Activated T-cell treated with anti-CD3 and anti-CD28 coated beads, Interleukin-2, amount 50 U/mL, for 72 hours (primary cell): ENCODE results near the gene PSMB11. TPM values are rescaled to one million over a fixed set of nuclear protein-coding genes. Genes with fewer than 3 reads are reported as not detected.

Experiments used
- ATAC-seq, 2 donors: fragments of 150-1000 bp; cut with Tn5 transposase; replicated peaks in 1 of 2; 2 replicates each; pipeline ENCODE4 v1.10.0; 2021; ENCODE audit warnings: moderate library complexity in 2 of 2, mild to moderate bottlenecking in 1 of 2
- DNase-seq, 2 donors: peaks; one replicate each; pipeline ENCODE4 v3.0.0; 2021 to 2022; ENCODE audit warnings: mixed read lengths in 1 of 2
- H3K27ac Mint-ChIP-seq: one replicate; pipeline ENCODE4 v1.8.0; 2022; ENCODE audit warnings: mild to moderate bottlenecking, moderate library complexity, mixed read lengths
- H3K27me3 Mint-ChIP-seq: one replicate; pipeline ENCODE4 v1.8.0; 2022; ENCODE audit warnings: low read depth, mixed read lengths
- H3K36me3 Mint-ChIP-seq, 2 donors: one replicate each; pipeline ENCODE4 v1.8.0; 2022; ENCODE audit warnings: mixed read lengths in 2 of 2, mild to moderate bottlenecking in 1 of 2; ENCODE audit not compliant: insufficient read depth in 2 of 2
- H3K4me1 Mint-ChIP-seq: one replicate; pipeline ENCODE4 v1.8.0; 2022; ENCODE audit warnings: low read depth, mixed read lengths
- H3K4me3 Mint-ChIP-seq, 2 donors: one replicate each; pipeline ENCODE4 v1.8.0; 2022; ENCODE audit warnings: mild to moderate bottlenecking in 2 of 2, mixed read lengths in 2 of 2, moderate library complexity in 2 of 2
- H3K9me3 Mint-ChIP-seq, 2 donors: one replicate each; pipeline ENCODE4 v1.8.0; 2022; ENCODE audit warnings: mixed read lengths in 2 of 2
- total RNA-seq, 2 donors: library from RNA; stranded (reverse); gene quantifications; one replicate each; pipeline ENCODE4 v1.2.3, GENCODE V29; 2022

Gene PSMB11
- total RNA-seq, 2 donors from 2014 or later = not detected

GRCh38 chr14:23040100-23040499 lies 1.9 kb upstream of the PSMB11 start:
- H3K4me1 Mint-ChIP-seq = peaks cover 9% of the 10 kb centered on the region
- H3K36me3 Mint-ChIP-seq = no peaks in the 10 kb centered on the region
- H3K27me3 Mint-ChIP-seq = no peaks in the 10 kb centered on the region
- no peak for DNase-seq
- H3K4me3 Mint-ChIP-seq = no peak overlapping the region
- no peak overlapping the region for H3K27ac Mint-ChIP-seq
- no peak for ATAC-seq
- peaks cover 0 to 2% of the 10 kb centered on the region in 2 donors for H3K9me3 Mint-ChIP-seq

- no peaks in the 10 kb centered on the region for H3K36me3 Mint-ChIP-seq
- H3K27ac Mint-ChIP-seq = no peak overlapping the region
- no peaks in the 10 kb centered on the region for H3K27me3 Mint-ChIP-seq
- H3K4me3 Mint-ChIP-seq = no peak overlapping the region
- no peaks in the 10 kb centered on the region for H3K4me1 Mint-ChIP-seq
- ATAC-seq (no peak), DNase-seq (no peak)
- H3K9me3 Mint-ChIP-seq = no peaks in the 10 kb centered on the region
These were observed 283 bp upstream of the PSMB11 start for GRCh38 chr14:23041729-23042128.

- H3K27me3 Mint-ChIP-seq = no peaks in the 10 kb centered on the region
- ATAC-seq (no peak), DNase-seq (no peak)
- no peak overlapping the region for H3K4me3 Mint-ChIP-seq
- peaks cover 0 to 1% of the 10 kb centered on the region in 2 donors for H3K36me3 Mint-ChIP-seq
- H3K27ac Mint-ChIP-seq = no peak overlapping the region
- H3K4me1 Mint-ChIP-seq = no peaks in the 10 kb centered on the region
- H3K9me3 Mint-ChIP-seq = no peaks in the 10 kb centered on the region
These were observed 1.1 kb downstream of the PSMB11 start for GRCh38 chr14:23043145-23043544.

GRCh38 chr14:23043754-23044153 lies 1.7 kb downstream of the PSMB11 start:
- no peaks in the 10 kb centered on the region for H3K9me3 Mint-ChIP-seq
- no peaks in the 10 kb centered on the region for H3K27me3 Mint-ChIP-seq
- no peak overlapping the region for H3K27ac Mint-ChIP-seq
- no peak for ATAC-seq
- H3K4me1 Mint-ChIP-seq = no peaks in the 10 kb centered on the region
- H3K36me3 Mint-ChIP-seq = peaks cover 0 to 1% of the 10 kb centered on the region in 2 donors
- no peak for DNase-seq
- no peak overlapping the region for H3K4me3 Mint-ChIP-seq

- H3K27ac Mint-ChIP-seq = no peak overlapping the region
- DNase-seq (no peak), ATAC-seq (no peak)
- H3K4me3 Mint-ChIP-seq = no peak overlapping the region
- H3K9me3 Mint-ChIP-seq = no peaks in the 10 kb centered on the region
- H3K36me3 Mint-ChIP-seq = peaks cover 0 to 1% of the 10 kb centered on the region in 2 donors
- no peaks in the 10 kb centered on the region for H3K4me1 Mint-ChIP-seq
- H3K27me3 Mint-ChIP-seq = no peaks in the 10 kb centered on the region
These were observed 2.8 kb downstream of the PSMB11 start for GRCh38 chr14:23044840-23045239.

GRCh38 chr14:23045419-23046357 lies 3.7 kb downstream of the PSMB11 start:
- Mint-ChIP-seq H3K4me3 (no peak overlapping the region), H3K36me3 (peaks cover 0 to 1% of the 10 kb centered on the region in 2 donors), H3K27me3 (no peaks in the 10 kb centered on the region), H3K27ac (no peak overlapping the region), H3K4me1 (no peaks in the 10 kb centered on the region), H3K9me3 (no peaks in the 10 kb centered on the region)
- ATAC-seq = no peak
- no peak for DNase-seq

- H3K4me1 Mint-ChIP-seq = no peaks in the 10 kb centered on the region
- ATAC-seq (no peak), DNase-seq (no peak)
- no peak overlapping the region for H3K4me3 Mint-ChIP-seq
- H3K36me3 Mint-ChIP-seq = peaks cover 0 to 1% of the 10 kb centered on the region in 2 donors
- no peaks in the 10 kb centered on the region for H3K9me3 Mint-ChIP-seq
- no peak overlapping the region for H3K27ac Mint-ChIP-seq
- no peaks in the 10 kb centered on the region for H3K27me3 Mint-ChIP-seq
These were observed 5.1 kb downstream of the PSMB11 start for GRCh38 chr14:23047034-23047634.

GRCh38 chr14:23047751-23048693 lies 6.0 kb downstream of the PSMB11 start:
- Mint-ChIP-seq H3K4me3 (no peak overlapping the region), H3K9me3 (no peaks in the 10 kb centered on the region), H3K4me1 (no peaks in the 10 kb centered on the region), H3K27me3 (no peaks in the 10 kb centered on the region), H3K27ac (no peak overlapping the region), H3K36me3 (peaks cover 0 to 1% of the 10 kb centered on the region in 2 donors)
- no peak for ATAC-seq
- no peak for DNase-seq

GRCh38 chr14:23049011-23049410 lies 7.0 kb downstream of the PSMB11 start:
- DNase-seq = no peak
- no peak for ATAC-seq
- no peaks in the 10 kb centered on the region for H3K4me1 Mint-ChIP-seq
- H3K4me3 Mint-ChIP-seq = no peak overlapping the region
- H3K27ac Mint-ChIP-seq = no peak overlapping the region
- no peaks in the 10 kb centered on the region for H3K27me3 Mint-ChIP-seq
- H3K9me3 Mint-ChIP-seq = no peaks in the 10 kb centered on the region
- H3K36me3 Mint-ChIP-seq = peaks cover 0 to 1% of the 10 kb centered on the region in 2 donors

GRCh38 chr14:23051141-23052057 lies 9.4 kb downstream of the PSMB11 start:
- peaks cover 7% of the 10 kb centered on the region for H3K4me1 Mint-ChIP-seq
- H3K9me3 Mint-ChIP-seq = no peaks in the 10 kb centered on the region
- no peak overlapping the region for H3K4me3 Mint-ChIP-seq
- peaks cover 0 to 1% of the 10 kb centered on the region in 2 donors for H3K36me3 Mint-ChIP-seq
- DNase-seq (no peak), ATAC-seq (no peak)
- H3K27me3 Mint-ChIP-seq = peaks cover 4% of the 10 kb centered on the region
- H3K27ac Mint-ChIP-seq = no peak overlapping the region

- Mint-ChIP-seq H3K9me3 (no peaks in the 10 kb centered on the region), H3K36me3 (peaks cover 0 to 1% of the 10 kb centered on the region in 2 donors), H3K4me1 (peaks cover 15% of the 10 kb centered on the region), H3K4me3 (no peak overlapping the region), H3K27ac (no peak overlapping the region), H3K27me3 (peaks cover 12% of the 10 kb centered on the region)
- ATAC-seq = no peak
- no peak for DNase-seq
These were observed 10.2 kb downstream of the PSMB11 start for GRCh38 chr14:23052182-23052623.

GRCh38 chr14:23052671-23053070 lies 10.7 kb downstream of the PSMB11 start:
- no peaks in the 10 kb centered on the region for H3K9me3 Mint-ChIP-seq
- no peak overlapping the region for H3K27ac Mint-ChIP-seq
- DNase-seq (no peak), ATAC-seq (no peak)
- no peaks in the 10 kb centered on the region for H3K36me3 Mint-ChIP-seq
- H3K27me3 Mint-ChIP-seq = peaks cover 12% of the 10 kb centered on the region
- H3K4me3 Mint-ChIP-seq = no peak overlapping the region
- peaks cover 15% of the 10 kb centered on the region for H3K4me1 Mint-ChIP-seq
